Measurements from ENCODE around the gene C1RL. TPM values are rescaled to one million over a fixed set of nuclear protein-coding genes. Genes with fewer than 3 reads are reported as not detected.
"Not testable (repeated sequence)": the region's sequence is repeated elsewhere in the genome, so short reads cannot be mapped to it uniquely, and the experiment has no call there.

Gene C1RL
- total RNA-seq, 1 donor from 2014 or later: 122 TPM

GRCh38 chr12:7060353-7060954 lies 48.6 kb downstream of the C1RL start, which contains the start of gene C1S:
C1S (plus strand) TSS chr12:7060718; CDS start chr12:7061913, 1,195 bp downstream.
- TF ChIP-seq CTCF (IDR thresholded peaks at IDR 0.05) (peak; percentile 74 to 94 (median 93)), POLR2AphosphoS5 (IDR thresholded peaks at IDR 0.05; ENCODE audit: insufficient read depth in 1 of 2, low read depth in 1 of 2) (peak; percentile 93 to 96), POLR2A (IDR thresholded peaks at IDR 0.05) (peak in 1 of 2 donors; percentile 86)
- H3K36me3 ChIP-seq: peaks cover 0 to 2% of the 10 kb centered on the region in 2 donors
- peak within 1 kb of the TSS; percentile 44 to 45 for H3K4me3 ChIP-seq
- H3K9me3 ChIP-seq: no peaks in the 10 kb centered on the region
- H3K4me1 ChIP-seq: peaks cover 28% of the 10 kb centered on the region
- no peaks in the 10 kb centered on the region for H3K27me3 ChIP-seq
- intact Hi-C loops (cut with DNase I): loop anchor here (1.0 to 2.0 kb wide), 2 partner anchors 32 to 48 kb away; partner anchors contain the start of genes C1R and C1RL
- peak in 1 of 2 donors; percentile 99 for DNase-seq (ENCODE audit: extremely low spot score in 2 of 2)
- H3K27ac ChIP-seq: peak within 1 kb of the TSS; percentile 93

GRCh38 chr12:7059780-7060179 lies 49.2 kb downstream of the C1RL start:
- TF ChIP-seq POLR2A (IDR thresholded peaks at IDR 0.05) (no peak), POLR2AphosphoS5 (IDR thresholded peaks at IDR 0.05; ENCODE audit: insufficient read depth in 1 of 2, low read depth in 1 of 2) (no peak), CTCF (IDR thresholded peaks at IDR 0.05) (no peak)
- Histone ChIP-seq H3K4me3 (peak overlapping the region in 1 of 2 donors; percentile 45), H3K36me3 (no peaks in the 10 kb centered on the region), H3K27me3 (no peaks in the 10 kb centered on the region), H3K4me1 (peaks cover 28% of the 10 kb centered on the region), H3K27ac (peak overlapping the region; percentile 93), H3K9me3 (no peaks in the 10 kb centered on the region)
- intact Hi-C loops (cut with DNase I): loop anchor here (1.0 to 2.0 kb wide), 2 partner anchors 33 to 49 kb away; partner anchors contain the start of genes C1R and C1RL
- no peak for DNase-seq (ENCODE audit: extremely low spot score in 2 of 2)

GRCh38 chr12:7058850-7059395 lies 50.1 kb downstream of the C1RL start:
- no peak for TF ChIP-seq POLR2A (IDR thresholded peaks at IDR 0.05)
- no peak for TF ChIP-seq CTCF (IDR thresholded peaks at IDR 0.05)
- TF ChIP-seq POLR2AphosphoS5 (IDR thresholded peaks at IDR 0.05; ENCODE audit: insufficient read depth in 1 of 2, low read depth in 1 of 2): no peak
- Histone ChIP-seq H3K27me3 (no peaks in the 10 kb centered on the region), H3K9me3 (no peaks in the 10 kb centered on the region), H3K36me3 (no peaks in the 10 kb centered on the region), H3K4me3 (no peak overlapping the region), H3K27ac (no peak overlapping the region), H3K4me1 (peaks cover 28% of the 10 kb centered on the region)
- intact Hi-C loops (cut with DNase I): no loop called here
- DNase-seq (ENCODE audit: extremely low spot score in 2 of 2): no peak

- intact Hi-C loops (cut with DNase I): no loop called here
- Histone ChIP-seq H3K36me3 (no peaks in the 10 kb centered on the region), H3K4me1 (peaks cover 24% of the 10 kb centered on the region), H3K27me3 (no peaks in the 10 kb centered on the region), H3K27ac (no peak overlapping the region), H3K9me3 (no peaks in the 10 kb centered on the region), H3K4me3 (no peak overlapping the region)
- DNase-seq (ENCODE audit: extremely low spot score in 2 of 2): no peak
- TF ChIP-seq POLR2AphosphoS5 (IDR thresholded peaks at IDR 0.05; ENCODE audit: insufficient read depth in 1 of 2, low read depth in 1 of 2) (no peak), POLR2A (IDR thresholded peaks at IDR 0.05) (no peak), CTCF (IDR thresholded peaks at IDR 0.05) (no peak)
Observed at GRCh38 chr12:7058163-7058845, 50.7 kb downstream of the C1RL start.

- H3K27ac ChIP-seq; H3K4me1 ChIP-seq; DNase-seq (ENCODE audit: extremely low spot score in 2 of 2); intact Hi-C loops (cut with DNase I); H3K4me3 ChIP-seq; H3K36me3 ChIP-seq; H3K9me3 ChIP-seq; H3K27me3 ChIP-seq: not testable (repeated sequence)
Observed at GRCh38 chr12:7055736-7056135, 53.3 kb downstream of the C1RL start.

Measured in vagina (tissue), 2 donors.